Activated CD4-positive, alpha-beta T cell treated with anti-CD3 and anti-CD28 coated beads, Interleukin-2, amount 10 ng/mL, durations not matched to agents 24 days and 14 days (primary cell): ENCODE results near the gene NAB1. TPM values are rescaled to one million over a fixed set of nuclear protein-coding genes. Genes with fewer than 3 reads are reported as not detected.

Experiments
- DNase-seq: peaks from one replicate; pipeline ENCODE4 v3.0.0; 2022
- H3K27ac Mint-ChIP-seq: one replicate; pipeline ENCODE4 v1.8.0; 2022; ENCODE audit warnings: mild to moderate bottlenecking, mixed read lengths
- H3K27me3 Mint-ChIP-seq: one replicate; pipeline ENCODE4 v1.8.0; 2022; ENCODE audit warnings: mixed read lengths
- H3K36me3 Mint-ChIP-seq: one replicate; pipeline ENCODE4 v1.8.0; 2022; ENCODE audit warnings: low read depth, mild to moderate bottlenecking, mixed read lengths
- H3K4me1 Mint-ChIP-seq: one replicate; pipeline ENCODE4 v1.8.0; 2021; ENCODE audit warnings: mixed read lengths
- H3K4me3 Mint-ChIP-seq: one replicate; pipeline ENCODE4 v1.8.0; 2022; ENCODE audit warnings: mild to moderate bottlenecking, moderate library complexity, mixed read lengths
- H3K9me3 Mint-ChIP-seq: one replicate; pipeline ENCODE4 v1.8.0; 2021; ENCODE audit warnings: mixed read lengths
- intact Hi-C: fragments of 100-400 bp; cut with micrococcal nuclease; formaldehyde crosslinking; loops from one replicate; pipeline ENCODE4 v1.15.1; 2023
- total RNA-seq: library from RNA; stranded (reverse); gene quantifications from 2 replicates; pipeline ENCODE4 v1.2.3, GENCODE V29; 2022

NAB1 gene
- total RNA-seq, 1 donor from 2014 or later: 37.4 TPM

GRCh38 chr2:190649798-190650390, 1.0 kb downstream of the NAB1 start:
- peak; percentile 66 for DNase-seq
- Mint-ChIP-seq H3K4me3 (peak overlapping the region; percentile 89), H3K9me3 (no peaks in the 10 kb centered on the region), H3K27me3 (no peaks in the 10 kb centered on the region), H3K36me3 (peaks cover 4% of the 10 kb centered on the region), H3K4me1 (peaks cover 31% of the 10 kb centered on the region), H3K27ac (peak overlapping the region; percentile 94)
- intact Hi-C loops: loop anchor here (1.0 to 5.0 kb wide), 9 partner anchors 13 to 362 kb away; partner anchors contain the start of genes GLS, MFSD6, NEMP2 and STAT1

DNA sequence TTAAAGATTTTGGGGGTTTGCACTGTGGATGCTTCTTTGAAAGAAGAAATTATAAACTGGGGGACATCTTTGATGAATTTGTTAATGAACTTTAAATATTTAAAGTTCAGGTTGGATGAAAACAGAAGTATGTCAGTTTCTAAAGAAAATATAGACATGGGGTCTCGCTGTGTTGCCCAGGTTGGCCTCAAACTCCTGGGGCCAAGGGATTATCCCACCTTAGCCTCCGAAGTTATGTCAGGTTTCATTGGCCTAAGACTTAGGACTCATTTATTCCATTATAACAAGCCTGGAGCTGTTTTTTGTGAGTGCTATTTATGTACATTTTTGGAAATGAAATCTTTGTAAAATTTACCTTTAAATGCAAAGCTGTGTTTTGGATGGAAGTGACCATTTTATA, 2.5 kb downstream of the NAB1 start:
- H3K4me1 Mint-ChIP-seq: peaks cover 36% of the 10 kb centered on the region
- no peak for DNase-seq
- no peak overlapping the region for H3K27ac Mint-ChIP-seq
- intact Hi-C loops: no loop called here
- peak overlapping the region; percentile 68 for H3K4me3 Mint-ChIP-seq
- H3K9me3 Mint-ChIP-seq: no peaks in the 10 kb centered on the region
- H3K27me3 Mint-ChIP-seq: no peaks in the 10 kb centered on the region
- H3K36me3 Mint-ChIP-seq: peaks cover 4% of the 10 kb centered on the region

GRCh38 chr2:190653231-190653630, 4.3 kb downstream of the NAB1 start:
- Mint-ChIP-seq H3K27me3 (no peaks in the 10 kb centered on the region), H3K4me3 (no peak overlapping the region), H3K27ac (no peak overlapping the region), H3K4me1 (peaks cover 35% of the 10 kb centered on the region), H3K36me3 (peaks cover 4% of the 10 kb centered on the region), H3K9me3 (no peaks in the 10 kb centered on the region)
- intact Hi-C loops: no loop called here
- DNase-seq: no peak

GRCh38 chr2:190653931-190654330, 5.0 kb downstream of the NAB1 start:
- Mint-ChIP-seq H3K36me3 (peaks cover 4% of the 10 kb centered on the region), H3K9me3 (no peaks in the 10 kb centered on the region), H3K27ac (no peak overlapping the region), H3K4me3 (no peak overlapping the region), H3K27me3 (no peaks in the 10 kb centered on the region), H3K4me1 (peaks cover 38% of the 10 kb centered on the region)
- no peak for DNase-seq
- intact Hi-C loops: no loop called here

- H3K4me3 Mint-ChIP-seq: no peak overlapping the region
- H3K27ac Mint-ChIP-seq: no peak overlapping the region
- peaks cover 14% of the 10 kb centered on the region for H3K36me3 Mint-ChIP-seq
- H3K27me3 Mint-ChIP-seq: no peaks in the 10 kb centered on the region
- peaks cover 39% of the 10 kb centered on the region for H3K4me1 Mint-ChIP-seq
- H3K9me3 Mint-ChIP-seq: no peaks in the 10 kb centered on the region
- DNase-seq: no peak
- intact Hi-C loops: no loop called here
Observed at GRCh38 chr2:190655113-190655512, 6.2 kb downstream of the NAB1 start.

GRCh38 chr2:190655570-190655969, 6.7 kb downstream of the NAB1 start:
- Mint-ChIP-seq H3K27me3 (no peaks in the 10 kb centered on the region), H3K4me1 (peaks cover 40% of the 10 kb centered on the region), H3K4me3 (no peak overlapping the region), H3K9me3 (no peaks in the 10 kb centered on the region), H3K36me3 (peaks cover 14% of the 10 kb centered on the region), H3K27ac (no peak overlapping the region)
- intact Hi-C loops: no loop called here
- DNase-seq: no peak

DNA sequence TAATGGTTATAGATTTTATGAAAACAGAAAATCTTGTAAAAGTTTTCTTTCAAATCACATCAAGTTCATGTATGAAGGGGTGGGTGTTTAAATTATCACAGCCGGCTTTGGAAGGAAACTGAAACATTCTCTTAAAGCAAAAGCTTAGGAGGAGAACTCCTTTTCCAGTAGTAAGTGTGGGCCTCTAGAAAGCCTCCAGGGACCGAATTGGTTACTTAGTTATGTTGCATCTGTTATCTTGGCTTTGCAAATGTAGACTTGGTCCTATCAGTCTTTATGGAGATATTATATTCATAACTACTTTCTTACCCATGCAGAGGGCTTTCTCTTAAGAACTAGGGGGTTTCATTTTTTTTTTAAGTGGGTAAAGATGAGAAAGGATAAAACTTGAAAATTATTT, 7.4 kb downstream of the NAB1 start:
- peaks cover 17% of the 10 kb centered on the region for H3K36me3 Mint-ChIP-seq
- H3K4me1 Mint-ChIP-seq: peaks cover 40% of the 10 kb centered on the region
- H3K9me3 Mint-ChIP-seq: no peaks in the 10 kb centered on the region
- H3K4me3 Mint-ChIP-seq: no peak overlapping the region
- no peak overlapping the region for H3K27ac Mint-ChIP-seq
- no peaks in the 10 kb centered on the region for H3K27me3 Mint-ChIP-seq
- intact Hi-C loops: no loop called here
- peak; percentile 48 for DNase-seq

- Mint-ChIP-seq H3K27ac (peak overlapping the region; percentile 7), H3K36me3 (peaks cover 22% of the 10 kb centered on the region), H3K9me3 (no peaks in the 10 kb centered on the region), H3K4me3 (no peak overlapping the region), H3K27me3 (no peaks in the 10 kb centered on the region), H3K4me1 (peaks cover 41% of the 10 kb centered on the region)
- DNase-seq: no peak
- intact Hi-C loops: no loop called here
Observed at GRCh38 chr2:190657474-190658255, 8.8 kb downstream of the NAB1 start.

- Mint-ChIP-seq H3K4me3 (no peak overlapping the region), H3K27ac (no peak overlapping the region), H3K4me1 (peaks cover 47% of the 10 kb centered on the region), H3K9me3 (no peaks in the 10 kb centered on the region), H3K36me3 (peaks cover 23% of the 10 kb centered on the region), H3K27me3 (no peaks in the 10 kb centered on the region)
- intact Hi-C loops: no loop called here
- DNase-seq: peak; percentile 53
Observed at GRCh38 chr2:190659553-190659952, 10.7 kb downstream of the NAB1 start.

DNA sequence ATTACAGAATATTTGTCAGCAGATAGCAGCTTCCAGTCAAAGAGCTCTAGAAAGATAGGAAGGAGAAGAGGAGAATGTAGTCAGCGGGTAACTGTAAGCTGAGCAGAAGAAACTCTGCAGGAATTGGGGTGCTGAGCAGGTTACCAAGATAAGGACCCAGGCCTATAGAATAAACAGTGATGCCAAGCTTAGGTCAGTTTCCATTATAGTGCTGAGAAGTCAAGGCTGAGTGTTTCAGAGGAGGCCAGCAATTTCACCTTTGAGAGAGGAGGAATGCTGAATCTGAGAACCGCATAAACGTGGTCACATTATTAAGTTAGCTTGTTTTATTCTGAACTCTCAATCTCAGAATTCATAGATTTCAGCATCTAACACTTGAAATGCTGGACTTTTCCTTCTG, 13.9 kb downstream of the NAB1 start:
- peaks cover 41% of the 10 kb centered on the region for H3K36me3 Mint-ChIP-seq
- intact Hi-C loops: loop anchor here (2.0 kb wide), 1 partner anchor 14 kb away; the partner anchor contains the start of gene NAB1
- H3K9me3 Mint-ChIP-seq: peaks cover 4% of the 10 kb centered on the region
- H3K4me3 Mint-ChIP-seq: no peak overlapping the region
- no peak overlapping the region for H3K27ac Mint-ChIP-seq
- DNase-seq: no peak
- H3K27me3 Mint-ChIP-seq: no peaks in the 10 kb centered on the region
- H3K4me1 Mint-ChIP-seq: peaks cover 38% of the 10 kb centered on the region

DNA sequence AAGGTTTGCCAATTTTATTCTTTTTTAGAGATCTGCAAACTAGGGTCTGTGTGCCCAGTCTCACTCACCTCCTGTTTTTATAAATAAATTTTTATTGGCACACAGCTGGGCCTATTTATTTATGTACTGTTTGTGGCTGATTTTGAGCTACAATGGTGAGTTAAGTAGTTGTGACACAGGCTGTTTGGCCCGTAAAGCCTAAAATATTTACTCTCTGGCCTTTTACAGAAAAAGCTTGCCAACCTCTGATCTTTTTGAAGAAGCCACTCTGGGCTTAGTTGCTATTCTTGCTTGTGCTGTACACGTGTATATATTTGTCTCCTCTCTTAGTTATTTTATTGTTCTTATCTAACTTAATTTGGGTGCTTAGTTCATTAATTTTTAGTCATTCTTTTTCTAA, 14.5 kb downstream of the NAB1 start:
- no peaks in the 10 kb centered on the region for H3K27me3 Mint-ChIP-seq
- no peak overlapping the region for H3K27ac Mint-ChIP-seq
- intact Hi-C loops: loop anchor here (2.0 kb wide), 1 partner anchor 15 kb away; the partner anchor contains the start of gene NAB1
- no peak for DNase-seq
- peaks cover 33% of the 10 kb centered on the region for H3K4me1 Mint-ChIP-seq
- H3K4me3 Mint-ChIP-seq: no peak overlapping the region
- peaks cover 4% of the 10 kb centered on the region for H3K9me3 Mint-ChIP-seq
- peaks cover 41% of the 10 kb centered on the region for H3K36me3 Mint-ChIP-seq

DNA sequence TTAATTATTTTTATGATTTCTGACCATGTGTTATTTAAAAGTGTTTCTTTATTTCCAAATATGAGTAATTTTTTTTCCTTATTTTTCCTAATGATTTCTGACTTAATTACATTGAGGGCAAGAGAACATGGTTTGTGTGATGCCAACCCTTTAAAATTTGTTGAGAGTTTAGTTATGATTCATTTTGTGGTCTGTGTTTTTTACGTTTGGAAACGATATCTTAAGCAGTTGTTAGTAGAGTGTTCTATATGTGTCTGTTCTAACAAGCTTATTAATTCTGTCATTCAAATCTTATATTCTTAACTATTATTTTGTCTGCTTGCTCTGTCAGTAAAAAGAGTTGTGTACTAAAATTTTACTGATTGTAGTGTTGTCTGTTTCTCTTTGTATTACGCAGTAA, 15.0 kb downstream of the NAB1 start:
- Mint-ChIP-seq H3K4me3 (no peak overlapping the region), H3K4me1 (peaks cover 31% of the 10 kb centered on the region)

DNA sequence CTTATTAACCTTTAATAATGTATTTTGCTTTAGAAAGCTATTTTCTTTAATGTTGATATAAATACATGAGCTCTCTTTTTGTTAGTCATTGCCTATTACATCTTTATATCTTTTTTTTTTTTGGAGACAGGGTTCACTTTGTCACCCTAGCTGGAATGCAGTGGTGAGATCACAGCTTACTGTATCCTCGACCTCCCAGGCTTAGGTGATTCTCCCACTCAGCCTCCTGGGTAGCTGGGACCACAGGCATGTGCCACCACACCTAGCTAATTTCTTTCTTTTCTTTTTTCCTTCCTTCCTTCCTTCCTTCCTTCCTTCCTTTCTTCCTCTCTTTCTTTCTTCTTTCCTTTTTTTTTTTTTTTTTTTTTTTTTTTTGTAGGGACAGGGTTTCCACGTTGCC, 15.4 kb downstream of the NAB1 start:
- no peak overlapping the region for H3K27ac Mint-ChIP-seq
- peaks cover 39% of the 10 kb centered on the region for H3K36me3 Mint-ChIP-seq
- H3K9me3 Mint-ChIP-seq: peaks cover 4% of the 10 kb centered on the region
- no peak for DNase-seq
- no peak overlapping the region for H3K4me3 Mint-ChIP-seq
- H3K4me1 Mint-ChIP-seq: peaks cover 31% of the 10 kb centered on the region
- intact Hi-C loops: no loop called here
- H3K27me3 Mint-ChIP-seq: no peaks in the 10 kb centered on the region

More for the DNA sequence above, 15.0 kb downstream of the NAB1 start:
- DNase-seq: no peak
- no peaks in the 10 kb centered on the region for H3K27me3 Mint-ChIP-seq
- peaks cover 41% of the 10 kb centered on the region for H3K36me3 Mint-ChIP-seq
- H3K27ac Mint-ChIP-seq: no peak overlapping the region
- intact Hi-C loops: loop anchor here (2.0 kb wide), 1 partner anchor 15 kb away; the partner anchor contains the start of gene NAB1
- H3K9me3 Mint-ChIP-seq: peaks cover 4% of the 10 kb centered on the region

- Mint-ChIP-seq H3K9me3 (peaks cover 4% of the 10 kb centered on the region), H3K4me3 (no peak overlapping the region), H3K27me3 (no peaks in the 10 kb centered on the region), H3K4me1 (peaks cover 17% of the 10 kb centered on the region), H3K27ac (no peak overlapping the region), H3K36me3 (peaks cover 38% of the 10 kb centered on the region)
- intact Hi-C loops: no loop called here
- no peak for DNase-seq
Observed at GRCh38 chr2:190666895-190667294, 18.0 kb downstream of the NAB1 start.
